GM23338 (cell line): Measurements from ENCODE around the gene AGBL4. TPM values are rescaled to one million over a fixed set of nuclear protein-coding genes. Genes with fewer than 3 reads are reported as not detected.
"Not testable (repeated sequence)": the region's sequence is repeated elsewhere in the genome, so short reads cannot be mapped to it uniquely, and the experiment has no call there.

Experiments used
- ATAC-seq: fragments of 200-7000 bp; cut with Tn5 transposase; 3 replicates; pipeline ENCODE4 v1.9.1; 2020
- DNase-seq: peaks from one replicate; pipeline ENCODE4 v3.0.0-alpha.2; 2015; ENCODE audit warnings: low spot score
- H2AFZ ChIP-seq: fragments of 200-600 bp; sonication (generic); 2 replicates; pipeline ENCODE4 v1.8.0; 2016; ENCODE audit warnings: antibody characterized with exemption, mild to moderate bottlenecking, moderate library complexity
- H3F3A ChIP-seq: fragments of 200-600 bp; sonication (generic); replicated peaks from 2 replicates; pipeline ENCODE4 v1.8.0; 2017; ENCODE audit warnings: antibody characterized with exemption, mixed run types, low read depth
- H3K27ac ChIP-seq: fragments of 200-600 bp; sonication (generic); 2 replicates; pipeline ENCODE4 v1.6.1; 2016; ENCODE audit warnings: low read depth
- H3K27me3 ChIP-seq: fragments of 200-600 bp; sonication (generic); 2 replicates; pipeline ENCODE4 v1.8.0; 2016; ENCODE audit warnings: mild to moderate bottlenecking, mixed run types, moderate library complexity; ENCODE audit not compliant: insufficient read depth
- H3K36me3 ChIP-seq: fragments of 200-600 bp; sonication (generic); 2 replicates; pipeline ENCODE4 v1.8.0; 2016; ENCODE audit warnings: mild to moderate bottlenecking; ENCODE audit not compliant: insufficient read depth
- H3K4me1 ChIP-seq: fragments of 200-600 bp; sonication (generic); 2 replicates; pipeline ENCODE4 v1.8.0; 2016; ENCODE audit warnings: mild to moderate bottlenecking, moderate library complexity; ENCODE audit not compliant: insufficient read depth
- H3K4me2 ChIP-seq: fragments of 200-600 bp; sonication (generic); 2 replicates; pipeline ENCODE4 v1.7.1; 2017; ENCODE audit warnings: mixed run types
- H3K4me3 ChIP-seq: fragments of 200-600 bp; sonication (generic); 2 replicates; pipeline ENCODE4 v1.6.1; 2016; ENCODE audit warnings: mixed run types
- H3K79me2 ChIP-seq: fragments of 200-600 bp; sonication (generic); replicated peaks from 2 replicates; pipeline ENCODE4 v1.8.0; 2017; ENCODE audit warnings: mild to moderate bottlenecking; ENCODE audit not compliant: insufficient read depth
- H3K9me2 ChIP-seq: fragments of 200-600 bp; sonication (generic); 2 replicates; pipeline ENCODE4 v1.8.0; 2017; ENCODE audit not compliant: insufficient read depth
- H4K20me1 ChIP-seq: fragments of 200-600 bp; sonication (generic); replicated peaks from 2 replicates; pipeline ENCODE4 v1.8.0; 2017; ENCODE audit warnings: mild to moderate bottlenecking; ENCODE audit not compliant: insufficient read depth
- H3K27ac Mint-ChIP-seq: 2 replicates; pipeline ENCODE4 v1.8.0; 2020; ENCODE audit warnings: inconsistent platforms, mild to moderate bottlenecking, moderate library complexity, mixed read lengths
- H3K27me3 Mint-ChIP-seq: 3 replicates; pipeline ENCODE4 v1.8.0; 2022; ENCODE audit warnings: low read depth, mild to moderate bottlenecking, moderate library complexity, mixed read lengths, inconsistent platforms; ENCODE audit not compliant: insufficient read depth, poor library complexity
- H3K36me3 Mint-ChIP-seq: 3 replicates; pipeline ENCODE4 v1.8.0; 2021; ENCODE audit warnings: low read depth, mild to moderate bottlenecking, inconsistent platforms, moderate library complexity, mixed read lengths
- H3K4me1 Mint-ChIP-seq: 3 replicates; pipeline ENCODE4 v1.8.0; 2020; ENCODE audit warnings: mild to moderate bottlenecking, inconsistent platforms, mixed read lengths
- H3K4me3 Mint-ChIP-seq: 3 replicates; pipeline ENCODE4 v1.8.0; 2021; ENCODE audit warnings: moderate library complexity, mild to moderate bottlenecking, inconsistent platforms, mixed read lengths
- H3K9me3 Mint-ChIP-seq: 3 replicates; pipeline ENCODE4 v1.8.0; 2020; ENCODE audit warnings: moderate library complexity, mild to moderate bottlenecking, inconsistent platforms, mixed read lengths
- CREB1 ChIP-seq: fragments of 250-450 bp; sonication (Bioruptor Pico); IDR thresholded peaks from 2 replicates; pipeline ENCODE4 v1.5.0; 2020; ENCODE audit warnings: low read depth, mild to moderate bottlenecking, moderate library complexity
- EZH2 ChIP-seq: fragments of 200-600 bp; sonication (generic); IDR thresholded peaks from one replicate; pipeline ENCODE4 v1.8.0; 2017; ENCODE audit warnings: antibody characterized with exemption, mild to moderate bottlenecking, low read depth; ENCODE audit not compliant: unreplicated experiment
- POLR2AphosphoS5 ChIP-seq: IDR thresholded peaks from 2 replicates; pipeline ENCODE4 v1.6.1; 2016; ENCODE audit warnings: antibody characterized with exemption, low read depth
- STAT1 ChIP-seq: IDR thresholded peaks from one replicate; pipeline ENCODE4 v1.6.1; 2016; ENCODE audit warnings: antibody characterized with exemption; ENCODE audit not compliant: unreplicated experiment
- ZNF114 ChIP-seq: fragments of 250-450 bp; sonication (Bioruptor Pico); IDR thresholded peaks from 2 replicates; pipeline ENCODE4 v1.5.0; 2020; ENCODE audit warnings: mild to moderate bottlenecking, moderate library complexity
- ZNF331 ChIP-seq: fragments of 250-450 bp; sonication (Bioruptor Pico); IDR thresholded peaks from 2 replicates; pipeline ENCODE4 v1.5.0; 2020; ENCODE audit warnings: low read depth, mild to moderate bottlenecking, moderate library complexity
- polyA plus RNA-seq: library from polyadenylated mRNA; unstranded; fragments of >200 nt; fragmentation: Nextera tagmentation; extraction: Ambion mirVana; gene quantifications from 2 replicates; pipeline ENCODE4 v1.2.1, GENCODE V29; 2016
- total RNA-seq: library from RNA; depleted of rRNA; stranded (reverse); fragments of >200 nt; shearing (Covaris generic); gene quantifications from 2 replicates; pipeline ENCODE4 v1.2.3, GENCODE V29; 2014
- TF ChIP-seq, protein P1 (sequence below): IDR thresholded peaks from one replicate; pipeline ENCODE4 v1.6.1; 2018; ENCODE audit warnings: antibody characterized with exemption; ENCODE audit not compliant: unreplicated experiment

The AGBL4 gene
- total and polyA plus RNA-seq, 2 experiments from 2014 or later: 0.91 to 1.5 TPM

DNA sequence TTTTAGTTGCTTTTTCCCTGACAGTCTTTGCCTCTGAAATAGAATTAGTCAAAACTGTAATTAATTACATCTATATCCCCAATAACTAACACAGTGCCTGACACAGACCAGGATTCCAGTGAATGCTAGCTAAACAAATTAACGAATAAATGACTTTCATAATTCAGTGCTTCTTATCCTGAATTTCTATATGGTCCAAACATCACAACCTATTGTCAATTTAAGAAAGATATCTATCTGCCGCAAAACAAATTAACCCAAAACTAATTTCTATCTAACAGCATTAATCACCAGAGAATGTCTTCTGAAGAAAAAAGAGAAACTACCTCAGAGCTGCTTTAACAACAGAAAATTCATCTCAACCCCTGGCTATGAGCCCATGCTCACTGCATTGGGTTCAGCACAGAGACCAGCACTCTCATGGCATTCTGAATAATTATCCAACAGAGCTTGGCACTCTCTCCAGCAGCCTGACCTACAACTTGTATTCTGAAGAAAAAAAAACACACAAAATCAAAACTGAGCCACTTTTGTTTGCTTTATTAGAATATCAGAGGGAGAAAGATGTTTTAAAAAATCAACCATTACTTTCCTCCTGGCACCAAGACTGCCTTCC lies 699.7 kb downstream of the AGBL4 start:
- Mint-ChIP-seq H3K27ac (no peak overlapping the region), H3K27me3 (peaks cover 2% of the 10 kb centered on the region), H3K4me3 (no peak overlapping the region), H3K4me1 (no peaks in the 10 kb centered on the region), H3K36me3 (peaks cover 6% of the 10 kb centered on the region; the same call in 2 of the 3 replicates), H3K9me3 (peaks cover 94% of the 10 kb centered on the region)
- no peaks in the 10 kb centered on the region for H3K27me3 ChIP-seq
- DNase-seq: no peak
- no peak for TF ChIP-seq EZH2
- no peak for TF ChIP-seq STAT1
- TF ChIP-seq, protein P1, sequence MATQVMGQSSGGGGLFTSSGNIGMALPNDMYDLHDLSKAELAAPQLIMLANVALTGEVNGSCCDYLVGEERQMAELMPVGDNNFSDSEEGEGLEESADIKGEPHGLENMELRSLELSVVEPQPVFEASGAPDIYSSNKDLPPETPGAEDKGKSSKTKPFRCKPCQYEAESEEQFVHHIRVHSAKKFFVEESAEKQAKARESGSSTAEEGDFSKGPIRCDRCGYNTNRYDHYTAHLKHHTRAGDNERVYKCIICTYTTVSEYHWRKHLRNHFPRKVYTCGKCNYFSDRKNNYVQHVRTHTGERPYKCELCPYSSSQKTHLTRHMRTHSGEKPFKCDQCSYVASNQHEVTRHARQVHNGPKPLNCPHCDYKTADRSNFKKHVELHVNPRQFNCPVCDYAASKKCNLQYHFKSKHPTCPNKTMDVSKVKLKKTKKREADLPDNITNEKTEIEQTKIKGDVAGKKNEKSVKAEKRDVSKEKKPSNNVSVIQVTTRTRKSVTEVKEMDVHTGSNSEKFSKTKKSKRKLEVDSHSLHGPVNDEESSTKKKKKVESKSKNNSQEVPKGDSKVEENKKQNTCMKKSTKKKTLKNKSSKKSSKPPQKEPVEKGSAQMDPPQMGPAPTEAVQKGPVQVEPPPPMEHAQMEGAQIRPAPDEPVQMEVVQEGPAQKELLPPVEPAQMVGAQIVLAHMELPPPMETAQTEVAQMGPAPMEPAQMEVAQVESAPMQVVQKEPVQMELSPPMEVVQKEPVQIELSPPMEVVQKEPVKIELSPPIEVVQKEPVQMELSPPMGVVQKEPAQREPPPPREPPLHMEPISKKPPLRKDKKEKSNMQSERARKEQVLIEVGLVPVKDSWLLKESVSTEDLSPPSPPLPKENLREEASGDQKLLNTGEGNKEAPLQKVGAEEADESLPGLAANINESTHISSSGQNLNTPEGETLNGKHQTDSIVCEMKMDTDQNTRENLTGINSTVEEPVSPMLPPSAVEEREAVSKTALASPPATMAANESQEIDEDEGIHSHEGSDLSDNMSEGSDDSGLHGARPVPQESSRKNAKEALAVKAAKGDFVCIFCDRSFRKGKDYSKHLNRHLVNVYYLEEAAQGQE: no peak
- TF ChIP-seq POLR2AphosphoS5: no peak
- no peak for TF ChIP-seq CREB1 (CRISPR knock-in tag)
- TF ChIP-seq ZNF331 (CRISPR knock-in tag): no peak
- no peak for TF ChIP-seq ZNF114
- no peak overlapping the region for H3K27ac ChIP-seq
- no peaks in the 10 kb centered on the region for H3K4me1 ChIP-seq
- H3K4me2 ChIP-seq: no peak overlapping the region
- H2AFZ ChIP-seq: no peak overlapping the region
- no peak overlapping the region for H3K4me3 ChIP-seq
- ATAC-seq: no peak
- no peaks in the 10 kb centered on the region for H3K36me3 ChIP-seq
- H3K9me2 ChIP-seq: no peaks in the 10 kb centered on the region
- H3K79me2 ChIP-seq: no peaks in the 10 kb centered on the region
- H4K20me1 ChIP-seq: no peaks in the 10 kb centered on the region
- no peaks in the 10 kb centered on the region for H3F3A ChIP-seq

DNA sequence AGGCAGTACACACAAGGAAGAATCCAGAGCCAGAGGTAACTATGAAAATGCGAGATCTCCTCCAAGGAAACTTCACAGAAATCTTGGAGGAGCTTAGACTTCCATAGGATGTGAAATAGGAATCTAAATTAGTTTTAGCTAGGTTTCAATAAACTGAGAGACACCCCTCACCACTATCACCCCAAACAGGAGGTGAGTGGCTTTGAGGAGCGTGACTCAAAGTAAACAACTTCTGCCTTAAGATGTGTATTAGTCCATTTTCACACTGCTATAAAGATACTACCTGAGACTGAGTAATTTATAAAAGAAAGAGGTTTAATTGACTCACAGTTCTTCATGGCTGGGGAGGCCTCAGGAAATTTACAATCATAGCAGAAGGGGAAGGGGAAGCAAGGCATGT lies 703.3 kb downstream of the AGBL4 start:
- not testable (repeated sequence) for H3K4me3 Mint-ChIP-seq, H3K27ac ChIP-seq, DNase-seq, H3K36me3 ChIP-seq, H3K27me3 Mint-ChIP-seq, H3K4me1 Mint-ChIP-seq, H3K36me3 Mint-ChIP-seq, H3K27me3 ChIP-seq, H3F3A ChIP-seq, H3K79me2 ChIP-seq, ATAC-seq, H3K27ac Mint-ChIP-seq, H3K4me2 ChIP-seq, H3K9me2 ChIP-seq, H3K4me3 ChIP-seq, H2AFZ ChIP-seq, H3K4me1 ChIP-seq, H4K20me1 ChIP-seq
- peaks cover 81% of the 10 kb centered on the region for H3K9me3 Mint-ChIP-seq
